ENCODE data around the gene CDHR1.

CDHR1 gene

DNA sequence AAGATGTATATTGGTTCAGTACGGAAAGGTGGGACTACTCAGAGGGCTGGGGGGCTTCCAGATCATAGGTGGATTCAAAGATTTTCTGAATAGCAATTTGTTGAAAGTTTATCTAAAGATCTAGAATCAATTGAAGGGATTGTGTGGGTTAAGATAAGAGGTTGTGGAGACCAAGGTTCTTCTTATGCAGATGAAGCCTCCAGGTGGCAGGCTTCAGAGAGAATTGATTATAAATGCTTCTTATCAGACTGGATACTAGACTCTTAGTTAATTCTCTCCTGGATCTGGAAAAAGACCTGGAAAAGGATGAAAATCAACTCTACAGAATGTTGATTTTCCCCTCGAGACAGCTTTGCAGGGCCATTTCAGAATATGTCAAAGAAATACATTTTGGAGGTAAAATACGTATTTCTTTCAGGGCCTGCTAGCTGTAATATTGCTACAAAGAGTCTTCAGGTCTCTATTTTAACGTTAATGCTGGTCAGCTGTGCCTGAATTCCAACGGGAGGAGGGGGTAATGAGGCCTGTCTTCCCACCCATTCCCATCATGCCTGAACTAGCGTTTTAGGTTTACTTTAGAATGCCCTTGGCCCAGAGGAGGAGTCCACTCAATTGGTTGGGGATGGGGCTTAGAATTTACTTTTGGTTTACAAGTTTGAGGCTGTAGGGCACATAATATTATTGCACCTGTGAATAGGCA is 33.5 kb upstream of the CDHR1 start:
- TF ChIP-seq CSDC2 (CRISPR knock-in tag; IDR thresholded peaks at IDR 0.05) (no peak), ARNTL (CRISPR knock-in tag; IDR thresholded peaks at IDR 0.05; ENCODE audit: borderline replicate concordance, low read depth) (no peak), ZNF8 (CRISPR knock-in tag; IDR thresholded peaks at IDR 0.05) (no peak), PPARA (CRISPR knock-in tag; IDR thresholded peaks at IDR 0.05; ENCODE audit: borderline replicate concordance) (no peak), GLIS3 (CRISPR knock-in tag; IDR thresholded peaks at IDR 0.05) (no peak), TOX (CRISPR knock-in tag; IDR thresholded peaks at IDR 0.05; ENCODE audit: borderline replicate concordance) (no peak), OSR1 (CRISPR knock-in tag; IDR thresholded peaks at IDR 0.05) (no peak), ZNF565 (CRISPR knock-in tag; conservative IDR thresholded peaks at IDR 0.05; ENCODE audit: low read depth) (no peak), RARB (CRISPR knock-in tag; IDR thresholded peaks at IDR 0.05) (no peak), BACH2 (CRISPR knock-in tag; IDR thresholded peaks at IDR 0.05; ENCODE audit: borderline replicate concordance) (no peak), ZFP30 (CRISPR knock-in tag; IDR thresholded peaks at IDR 0.05) (no peak), SNAI2 (CRISPR knock-in tag; IDR thresholded peaks at IDR 0.05) (no peak), ISL1 (CRISPR knock-in tag; IDR thresholded peaks at IDR 0.05) (no peak), ESRRG (CRISPR knock-in tag; IDR thresholded peaks at IDR 0.05) (no peak), ZNF70 (CRISPR knock-in tag; IDR thresholded peaks at IDR 0.05) (no peak)
- TF ChIP-seq, protein P1, sequence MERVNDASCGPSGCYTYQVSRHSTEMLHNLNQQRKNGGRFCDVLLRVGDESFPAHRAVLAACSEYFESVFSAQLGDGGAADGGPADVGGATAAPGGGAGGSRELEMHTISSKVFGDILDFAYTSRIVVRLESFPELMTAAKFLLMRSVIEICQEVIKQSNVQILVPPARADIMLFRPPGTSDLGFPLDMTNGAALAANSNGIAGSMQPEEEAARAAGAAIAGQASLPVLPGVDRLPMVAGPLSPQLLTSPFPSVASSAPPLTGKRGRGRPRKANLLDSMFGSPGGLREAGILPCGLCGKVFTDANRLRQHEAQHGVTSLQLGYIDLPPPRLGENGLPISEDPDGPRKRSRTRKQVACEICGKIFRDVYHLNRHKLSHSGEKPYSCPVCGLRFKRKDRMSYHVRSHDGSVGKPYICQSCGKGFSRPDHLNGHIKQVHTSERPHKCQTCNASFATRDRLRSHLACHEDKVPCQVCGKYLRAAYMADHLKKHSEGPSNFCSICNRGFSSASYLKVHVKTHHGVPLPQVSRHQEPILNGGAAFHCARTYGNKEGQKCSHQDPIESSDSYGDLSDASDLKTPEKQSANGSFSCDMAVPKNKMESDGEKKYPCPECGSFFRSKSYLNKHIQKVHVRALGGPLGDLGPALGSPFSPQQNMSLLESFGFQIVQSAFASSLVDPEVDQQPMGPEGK (CRISPR knock-in tag; IDR thresholded peaks at IDR 0.05; ENCODE audit: borderline replicate concordance), result no peak
- ATAC-seq, result no peak

DNA sequence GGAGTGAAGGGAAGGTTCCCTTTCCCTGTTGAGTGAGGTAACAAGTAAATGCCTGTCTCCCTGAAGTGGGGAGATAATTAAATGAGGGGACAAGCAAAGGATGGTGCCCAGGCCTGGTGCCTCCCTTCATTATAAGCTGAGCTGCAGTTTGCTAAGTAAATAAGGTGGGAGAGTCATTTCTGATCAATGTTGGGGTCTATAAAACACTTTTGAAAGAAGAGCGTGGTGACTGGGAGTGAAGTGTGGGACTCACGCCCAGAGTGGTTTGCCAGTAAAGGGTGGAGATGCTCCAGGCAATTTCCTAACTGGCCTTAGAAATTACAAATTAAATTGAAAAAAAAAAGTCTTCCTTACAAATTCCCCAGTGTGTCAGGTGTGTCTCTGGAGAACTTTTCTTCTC is 30.3 kb upstream of the CDHR1 start:
- ATAC-seq, result no peak
- TF ChIP-seq TCF4 (CRISPR knock-in tag; IDR thresholded peaks at IDR 0.05; ENCODE audit: borderline replicate concordance) (no peak), RARB (CRISPR knock-in tag; IDR thresholded peaks at IDR 0.05) (no peak), CREB5 (CRISPR knock-in tag; IDR thresholded peaks at IDR 0.05; ENCODE audit: low read depth) (no peak), ZFP3 (CRISPR knock-in tag; IDR thresholded peaks at IDR 0.05) (no peak), ZNF565 (CRISPR knock-in tag; conservative IDR thresholded peaks at IDR 0.05; ENCODE audit: low read depth) (no peak), ZNF8 (CRISPR knock-in tag; IDR thresholded peaks at IDR 0.05) (no peak), CSDC2 (CRISPR knock-in tag; IDR thresholded peaks at IDR 0.05) (no peak), TOX (CRISPR knock-in tag; IDR thresholded peaks at IDR 0.05; ENCODE audit: borderline replicate concordance) (no peak)
- TF ChIP-seq, protein P1 (CRISPR knock-in tag; IDR thresholded peaks at IDR 0.05; ENCODE audit: borderline replicate concordance), result no peak
- TF ChIP-seq, protein P2, sequence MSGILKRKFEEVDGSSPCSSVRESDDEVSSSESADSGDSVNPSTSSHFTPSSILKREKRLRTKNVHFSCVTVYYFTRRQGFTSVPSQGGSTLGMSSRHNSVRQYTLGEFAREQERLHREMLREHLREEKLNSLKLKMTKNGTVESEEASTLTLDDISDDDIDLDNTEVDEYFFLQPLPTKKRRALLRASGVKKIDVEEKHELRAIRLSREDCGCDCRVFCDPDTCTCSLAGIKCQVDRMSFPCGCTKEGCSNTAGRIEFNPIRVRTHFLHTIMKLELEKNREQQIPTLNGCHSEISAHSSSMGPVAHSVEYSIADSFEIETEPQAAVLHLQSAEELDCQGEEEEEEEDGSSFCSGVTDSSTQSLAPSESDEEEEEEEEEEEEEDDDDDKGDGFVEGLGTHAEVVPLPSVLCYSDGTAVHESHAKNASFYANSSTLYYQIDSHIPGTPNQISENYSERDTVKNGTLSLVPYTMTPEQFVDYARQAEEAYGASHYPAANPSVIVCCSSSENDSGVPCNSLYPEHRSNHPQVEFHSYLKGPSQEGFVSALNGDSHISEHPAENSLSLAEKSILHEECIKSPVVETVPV (CRISPR knock-in tag; IDR thresholded peaks at IDR 0.05), result no peak

GRCh38 chr10:84164442-84164841 is 29.9 kb upstream of the CDHR1 start:
- TF ChIP-seq TOX (CRISPR knock-in tag; IDR thresholded peaks at IDR 0.05; ENCODE audit: borderline replicate concordance), result no peak
- no peak for TF ChIP-seq OSR1 (CRISPR knock-in tag; IDR thresholded peaks at IDR 0.05)
- TF ChIP-seq, protein P1 (CRISPR knock-in tag; IDR thresholded peaks at IDR 0.05; ENCODE audit: borderline replicate concordance), result no peak
- no peak for TF ChIP-seq ZFP30 (CRISPR knock-in tag; IDR thresholded peaks at IDR 0.05)
- TF ChIP-seq CREB5 (CRISPR knock-in tag; IDR thresholded peaks at IDR 0.05; ENCODE audit: low read depth), result no peak
- no peak for TF ChIP-seq BACH2 (CRISPR knock-in tag; IDR thresholded peaks at IDR 0.05; ENCODE audit: borderline replicate concordance)
- ATAC-seq, result no peak

Data from SK-N-SH treated with all-trans-retinoic acid at 6 μM for 48 hours (cell line).